Jurkat, Clone E6-1 (cell line): ENCODE results near the gene TRIM10.
A peak's percentile ranks its signal among the peaks of the same experiment; 100 is the strongest.
"Not testable (repeated sequence)": the region's sequence is repeated elsewhere in the genome, so short reads cannot be mapped to it uniquely, and the experiment has no call there.

Experiments used
- DNase-seq: peaks from one replicate; pipeline ENCODE4 v3.0.0-alpha.2; 2011; ENCODE audit warnings: low read depth, low spot score
- H3K4me3 ChIP-seq: 2 replicates; pipeline ENCODE4 v1.5.1; 2011; ENCODE audit warnings: mild to moderate bottlenecking, low read length, control low read depth, moderate library complexity

TRIM10 gene

GRCh38 chr6:30135147-30135546 lies 25.9 kb downstream of the TRIM10 start:
- DNase-seq = no peak
- H3K4me3 ChIP-seq = no peak overlapping the region

GRCh38 chr6:30131947-30132497 lies 29.0 kb downstream of the TRIM10 start:
- H3K4me3 ChIP-seq = no peak overlapping the region
- no peak for DNase-seq

GRCh38 chr6:30130887-30131862 lies 29.8 kb downstream of the TRIM10 start:
- DNase-seq = peak; percentile 81
- 0 out of 2 replicates have a peak overlapping the region, but pooled peaks have one; percentile 6 for H3K4me3 ChIP-seq

- no peak overlapping the region for H3K4me3 ChIP-seq
- DNase-seq = no peak
These were observed 30.8 kb downstream of the TRIM10 start for GRCh38 chr6:30130179-30130679.

DNA sequence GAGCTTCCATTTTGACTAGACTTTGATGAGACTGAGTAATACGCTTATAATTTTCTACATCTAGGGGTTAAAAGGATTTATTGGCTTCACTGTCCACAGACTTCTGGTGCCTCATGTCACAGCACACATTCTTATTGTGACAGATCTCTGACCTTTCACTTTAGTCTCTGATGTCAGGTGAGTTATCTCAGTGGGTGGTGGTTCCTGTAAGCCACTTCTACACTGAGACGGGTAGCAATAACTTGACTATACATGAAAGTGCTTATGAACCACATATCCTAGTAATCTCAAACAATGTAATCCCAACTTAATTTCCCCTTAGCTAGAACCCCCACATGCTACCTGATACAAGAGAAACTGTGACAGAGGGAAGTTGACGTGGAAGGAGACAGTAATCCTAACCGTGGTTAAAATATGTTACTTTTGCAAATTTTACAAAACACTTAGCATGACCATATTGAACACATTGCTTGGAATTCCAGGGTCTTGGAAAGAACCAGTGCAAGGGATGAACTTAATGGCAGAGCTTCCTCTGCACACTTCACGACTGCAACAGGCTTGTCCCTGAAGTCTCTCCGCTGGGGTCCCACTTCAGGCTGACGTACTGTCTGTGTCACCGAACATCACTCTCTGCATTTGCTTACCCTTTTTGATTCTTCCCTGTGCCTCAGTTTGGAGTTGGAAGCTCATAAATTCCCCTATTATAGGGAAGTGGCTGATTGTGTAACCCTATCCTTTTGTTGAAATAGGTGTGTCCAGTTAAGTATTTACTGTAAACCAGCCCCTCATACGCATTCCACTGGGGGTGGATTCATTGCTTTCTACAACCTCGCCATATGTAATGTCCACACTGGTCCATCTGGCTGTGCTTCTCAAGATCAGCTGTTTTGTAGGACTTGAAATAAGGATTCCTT lies 31.5 kb downstream of the TRIM10 start:
- H3K4me3 ChIP-seq = no peak overlapping the region
- no peak for DNase-seq

DNA sequence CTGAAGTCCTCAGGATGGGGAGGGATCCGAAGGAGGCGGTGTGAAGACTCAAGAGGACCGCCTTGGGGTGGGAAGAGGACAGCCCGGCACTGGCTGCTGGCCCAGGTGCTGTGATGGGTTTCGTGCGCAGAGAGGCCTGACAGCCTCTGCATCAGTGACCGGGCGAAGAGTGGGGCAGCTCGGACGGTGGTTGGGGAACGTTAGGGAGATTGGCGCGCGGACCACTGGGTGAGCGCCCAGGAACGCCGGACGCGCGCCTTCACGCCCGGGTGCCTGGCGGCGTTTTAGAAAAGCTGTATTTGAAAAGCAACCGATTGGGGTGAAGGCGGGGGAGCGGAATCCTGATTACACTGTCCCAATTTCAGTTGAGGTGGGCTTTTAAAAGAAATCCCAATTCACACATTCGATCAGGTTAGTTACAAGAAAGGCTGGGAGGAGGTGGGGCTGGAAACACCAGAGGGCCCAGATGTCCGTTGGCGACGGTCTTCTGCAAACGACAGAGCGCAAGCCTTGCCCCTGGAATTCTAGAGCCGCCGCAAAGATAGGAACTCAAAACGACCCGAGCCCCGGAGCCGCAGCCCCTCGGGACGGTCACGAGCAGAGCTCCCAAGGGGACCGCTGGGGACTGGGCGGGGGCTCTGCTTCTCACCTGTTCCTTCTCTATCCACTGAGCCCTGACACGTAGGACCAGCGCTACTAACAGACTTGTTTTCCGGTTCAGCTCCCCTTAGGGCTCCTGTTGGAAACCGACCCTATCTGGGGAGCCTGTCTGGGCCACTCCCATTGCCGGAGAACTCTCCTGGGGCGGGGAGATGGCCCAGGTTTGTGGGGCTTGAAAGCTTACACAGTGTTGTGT lies 33.5 kb downstream of the TRIM10 start:
- H3K4me3 ChIP-seq = no peak overlapping the region
- no peak for DNase-seq

DNA sequence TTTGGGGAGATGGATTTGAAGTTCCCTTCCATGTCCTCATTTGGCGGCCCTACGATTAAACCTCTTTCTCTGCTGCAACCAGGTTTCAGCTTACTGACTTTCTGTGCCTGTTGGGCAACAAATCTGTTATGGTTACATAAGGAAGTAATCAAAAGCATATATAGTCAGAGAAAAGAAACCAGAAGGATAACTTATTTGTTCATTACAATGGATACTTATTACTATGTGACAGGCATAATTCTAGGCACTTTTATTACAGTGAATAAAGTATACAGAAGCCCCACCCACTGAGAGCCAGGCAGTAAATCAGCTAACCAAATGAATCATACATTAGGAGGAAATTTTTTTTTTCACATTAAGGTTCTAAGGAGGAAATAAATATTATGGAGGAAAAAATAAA lies 38.5 kb downstream of the TRIM10 start:
- H3K4me3 ChIP-seq = no peak overlapping the region
- no peak for DNase-seq

GRCh38 chr6:30121446-30122366 lies 39.3 kb downstream of the TRIM10 start:
- no peak overlapping the region for H3K4me3 ChIP-seq
- no peak for DNase-seq

DNA sequence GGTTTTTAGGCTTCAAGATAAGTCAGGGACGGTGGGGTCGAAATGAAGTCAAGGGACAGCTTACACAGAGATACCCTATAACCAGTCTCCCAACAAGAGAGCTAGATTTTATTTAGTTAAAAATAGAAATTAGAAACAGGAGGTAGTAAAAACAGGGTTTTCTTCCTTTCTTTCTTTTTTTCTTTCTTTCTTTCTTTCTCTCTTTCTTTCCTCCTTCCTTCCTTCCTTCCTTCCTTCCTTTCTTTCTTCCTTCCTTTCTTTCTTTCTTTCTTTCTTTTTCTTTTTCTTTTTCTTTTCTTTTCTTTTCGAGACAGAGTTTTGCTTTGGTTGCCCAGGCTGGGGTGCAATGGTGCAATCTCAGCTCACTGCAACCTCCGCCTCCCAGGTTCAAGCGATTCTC lies 42.3 kb downstream of the TRIM10 start:
- DNase-seq, H3K4me3 ChIP-seq: not testable (repeated sequence)

GRCh38 chr6:30116724-30117123 lies 44.3 kb downstream of the TRIM10 start:
- no peak overlapping the region for H3K4me3 ChIP-seq
- DNase-seq = no peak

- no peak for DNase-seq
- H3K4me3 ChIP-seq = no peak overlapping the region
These were observed 47.2 kb downstream of the TRIM10 start for GRCh38 chr6:30113841-30114240.

DNA sequence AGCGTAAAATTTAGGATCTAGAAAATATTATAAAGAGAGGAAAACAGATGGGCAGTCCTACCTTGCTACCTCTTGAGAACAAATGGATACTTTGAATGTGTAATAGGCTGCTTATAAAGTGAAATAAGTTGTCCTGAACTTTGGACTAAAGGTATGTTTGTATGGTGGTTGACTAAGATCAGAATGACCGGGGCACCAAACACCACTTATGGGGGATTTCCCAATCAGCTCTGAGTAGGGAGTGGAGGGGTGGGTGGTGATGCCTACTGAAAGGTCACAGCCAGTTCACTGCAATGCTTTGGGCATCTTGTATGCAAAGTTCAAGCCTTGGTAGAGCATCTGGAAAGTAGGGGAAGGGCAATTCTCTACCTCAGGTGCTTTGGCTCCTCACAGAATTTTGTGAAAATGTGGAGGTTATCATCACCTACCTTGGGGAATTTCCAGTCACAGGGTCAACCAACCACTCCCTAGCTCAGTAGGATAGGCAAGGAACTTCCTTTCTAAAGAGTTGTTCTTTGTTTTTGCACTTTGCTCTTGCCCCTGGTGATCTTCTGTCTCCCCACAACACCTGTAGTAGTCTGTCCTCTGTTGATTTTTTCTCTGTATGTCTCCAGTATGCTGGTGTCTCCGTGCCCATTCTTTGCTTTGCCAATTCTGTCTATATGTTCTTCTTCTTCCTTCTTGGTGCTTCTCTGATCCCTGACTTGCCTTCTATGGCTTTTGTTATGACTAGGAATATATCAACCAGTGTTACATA lies 47.8 kb downstream of the TRIM10 start, which contains the start of gene TRIM31:
TRIM31 (minus strand) TSS at position 88 of the 757 bp plus-strand sequence. CDS start 285 bp downstream, outside the sequence.
- H3K4me3 ChIP-seq = no peak within 1 kb of the TSS
- no peak for DNase-seq

- DNase-seq = no peak
- H3K4me3 ChIP-seq = no peak overlapping the region
These were observed 48.5 kb downstream of the TRIM10 start for GRCh38 chr6:30112402-30112994.

DNA sequence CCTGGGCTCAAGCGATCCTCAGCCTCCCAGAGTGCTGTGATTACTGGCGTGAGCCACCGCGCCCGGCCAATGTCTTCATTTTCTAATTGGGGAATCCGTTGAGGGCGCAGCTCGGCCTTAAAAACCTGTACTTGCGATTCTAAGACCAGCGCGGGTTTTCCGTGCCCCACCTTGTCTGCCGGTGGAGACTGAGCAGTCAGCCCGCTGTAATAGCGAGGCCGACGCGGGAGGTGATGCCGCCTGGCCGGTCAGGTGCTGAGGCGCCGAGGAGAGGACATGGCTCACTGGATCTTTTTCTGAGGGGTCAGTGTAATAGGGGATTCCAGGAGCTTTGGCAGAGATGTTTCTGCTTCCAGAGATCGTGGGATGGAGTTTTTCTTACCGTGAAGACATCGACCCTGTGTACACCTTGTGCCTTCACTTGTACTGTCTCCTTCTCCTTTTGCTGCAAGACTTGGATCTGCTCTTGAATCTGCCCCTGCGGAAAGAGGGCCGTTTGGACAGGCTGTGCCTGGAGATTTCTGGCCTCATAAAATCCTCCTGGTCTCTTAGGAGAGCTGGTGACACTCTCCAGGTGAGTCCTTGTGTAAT lies 49.6 kb downstream of the TRIM10 start:
- no peak for DNase-seq

GRCh38 chr6:30104661-30105060 lies 56.4 kb downstream of the TRIM10 start:
- no peak overlapping the region for H3K4me3 ChIP-seq
- DNase-seq = no peak

More for the DNA sequence above, 49.6 kb downstream of the TRIM10 start:
- no peak overlapping the region for H3K4me3 ChIP-seq

GRCh38 chr6:30103872-30104179 lies 57.2 kb downstream of the TRIM10 start:
- no peak for DNase-seq
- no peak overlapping the region for H3K4me3 ChIP-seq
